B cell (primary cell): Measurements from ENCODE around the gene RGS11. TPM values are rescaled to one million over a fixed set of nuclear protein-coding genes. Genes with fewer than 3 reads are reported as not detected.

Source experiments
- ATAC-seq: fragments of 200-7000 bp; cut with Tn5 transposase; one replicate; pipeline ENCODE4 v1.10.0; 2021; ENCODE audit warnings: low read depth, mild to moderate bottlenecking, moderate number of reproducible peaks, moderate library complexity
- CTCF ChIA-PET: fragments of 350-600 bp; sonication (Branson Sonifier 250); formaldehyde crosslinking; loops from one replicate; lab custom pipeline; 2021; ENCODE audit warnings: antibody characterized with exemption, inconsistent platforms; lab: Charles Lee
- POLR2A ChIA-PET: fragments of 350-600 bp; sonication (Branson Sonifier 250); formaldehyde crosslinking; loops from one replicate; lab custom pipeline; 2021; ENCODE audit warnings: antibody characterized with exemption; lab: Charles Lee
- DNase-seq: peaks from one replicate; pipeline ENCODE4 v3.0.0; 2013
- H2AFZ ChIP-seq: 2 replicates; pipeline ENCODE4 v1.6.1; 2012; ENCODE audit warnings: mild to moderate bottlenecking, low read depth, low read length; ENCODE audit not compliant: insufficient read depth, poor library complexity, severe bottlenecking
- H3K27ac ChIP-seq, 2 donors: 1 replicate in 1 of 2; 2 replicates in 1 of 2; pipeline ENCODE4 v1.5.1; 2012 to 2013; ENCODE audit warnings: low read length in 2 of 2, mild to moderate bottlenecking in 2 of 2, moderate library complexity in 1 of 2
- H3K27me3 ChIP-seq, 4 experiments: fragments of 200-600 bp in 1 of 4; sonication (generic) in 1 of 4; replicated peaks in 1 of 4; 1 replicate in 2 of 4; 2 replicates in 2 of 4; pipeline versions ENCODE4 v1.6.1 to v1.7.0; 2013 to 2016; ENCODE audit warnings: low read length in 3 of 4, mild to moderate bottlenecking in 2 of 4, mixed read lengths in 1 of 4, moderate library complexity in 1 of 4; ENCODE audit not compliant: insufficient read depth in 4 of 4, control insufficient read depth in 3 of 4; ENCODE audit errors: control extremely low read depth in 1 of 4
- H3K36me3 ChIP-seq, 2 experiments: replicated peaks in 1 of 2; 1 replicate in 1 of 2; 2 replicates in 1 of 2; pipeline versions ENCODE4 v1.6.1 to v1.7.1; 2013; ENCODE audit warnings: low read length in 1 of 2; ENCODE audit not compliant: insufficient read depth in 2 of 2, control insufficient read depth in 1 of 2; ENCODE audit errors: control extremely low read depth in 1 of 2, extremely low read depth in 1 of 2
- H3K4me1 ChIP-seq, 2 donors: fragments of 200-600 bp in 1 of 2; sonication (generic) in 1 of 2; 1 replicate in 1 of 2; 2 replicates in 1 of 2; pipeline versions ENCODE4 v1.5.1 to v1.6.1; 2013 to 2017; ENCODE audit warnings: low read length in 2 of 2; ENCODE audit not compliant: control insufficient read depth in 2 of 2, insufficient read depth in 2 of 2
- H3K4me2 ChIP-seq: replicated peaks from 2 replicates; pipeline ENCODE3; 2012; ENCODE audit warnings: mild to moderate bottlenecking, low read depth, low read length; ENCODE audit not compliant: poor library complexity, severe bottlenecking
- H3K4me3 ChIP-seq, 5 experiments: fragments of 200-600 bp in 1 of 5; sonication (generic) in 1 of 5; 1 replicate in 3 of 5; 2 replicates in 2 of 5; pipeline versions ENCODE4 v1.5.1 to v1.7.0; 2011 to 2016; ENCODE audit warnings: low read length in 4 of 5, mild to moderate bottlenecking in 4 of 5, low read depth in 2 of 5, control low read depth in 1 of 5, moderate library complexity in 1 of 5; ENCODE audit not compliant: insufficient read depth in 1 of 5; ENCODE audit errors: control extremely low read depth in 1 of 5, extremely low read depth in 1 of 5
- H3K79me2 ChIP-seq: fragments of 200-600 bp; sonication (generic); one replicate; pipeline ENCODE4 v1.6.0; 2016; ENCODE audit warnings: low read length; ENCODE audit not compliant: control insufficient read depth, insufficient read depth
- H3K9ac ChIP-seq: fragments of 200-600 bp; sonication (generic); 2 replicates; pipeline ENCODE4 v1.6.1; 2017; ENCODE audit warnings: mild to moderate bottlenecking, low read length, moderate library complexity
- H3K9me3 ChIP-seq, 3 donors: one replicate each; pipeline versions ENCODE4 v1.6.1 to v1.7.1; 2013; ENCODE audit warnings: low read length in 2 of 3; ENCODE audit not compliant: control insufficient read depth in 2 of 3, insufficient read depth in 1 of 3; ENCODE audit errors: control extremely low read depth in 1 of 3
- H4K20me1 ChIP-seq: 2 replicates; pipeline ENCODE4 v1.6.0; 2012; ENCODE audit warnings: mild to moderate bottlenecking, low read length; ENCODE audit not compliant: insufficient read depth, control insufficient read depth, poor library complexity, severe bottlenecking
- H3K27ac Mint-ChIP-seq: one replicate; pipeline ENCODE4 v1.8.0; 2021; ENCODE audit warnings: mixed read lengths
- H3K27me3 Mint-ChIP-seq: one replicate; pipeline ENCODE4 v1.8.0; 2021; ENCODE audit warnings: mixed read lengths
- H3K4me1 Mint-ChIP-seq: one replicate; pipeline ENCODE4 v1.8.0; 2021; ENCODE audit warnings: mixed read lengths
- H3K4me3 Mint-ChIP-seq: one replicate; pipeline ENCODE4 v1.8.0; 2021; ENCODE audit warnings: mixed read lengths
- H3K9me3 Mint-ChIP-seq: one replicate; pipeline ENCODE4 v1.8.0; 2022; ENCODE audit warnings: mixed read lengths; ENCODE audit not compliant: insufficient read depth
- EZH2 ChIP-seq: IDR thresholded peaks from 2 replicates; pipeline ENCODE4 v1.6.1; 2012; ENCODE audit warnings: borderline replicate concordance, low read depth, mild to moderate bottlenecking, moderate library complexity, low read length; ENCODE audit not compliant: insufficient read depth, poor library complexity, severe bottlenecking
- WGBS: methylation state at CpG from one replicate; pipeline ENCODE4 v1.1.5; 2013; ENCODE audit warnings: missing lambda C conversion rate; ENCODE audit not compliant: insufficient coverage; 5-methylcytosine and 5-hydroxymethylcytosine counted together
- intact Hi-C: fragments of 100-400 bp; cut with micrococcal nuclease; formaldehyde crosslinking; loops from one replicate; pipeline ENCODE4 v1.10.0; 2022
- polyA plus RNA-seq: library from polyadenylated mRNA; depleted of rRNA; stranded (reverse); fragments of >200 nt; gene quantifications from 2 replicates; pipeline ENCODE4 v1.2.3, GENCODE V29; 2012
- total RNA-seq, 2 donors: library from RNA; stranded (reverse); fragments of 120-200 nt in 1 of 2; gene quantifications; 1 replicate in 1 of 2; 2 replicates in 1 of 2; pipeline versions ENCODE4 v1.2.3 to v1.2.4, GENCODE V29; 2013 to 2022
- TF ChIP-seq, protein P1 (sequence below): fragments of 200-600 bp; IDR thresholded peaks from one replicate; pipeline ENCODE4 v1.8.0; 2022; ENCODE audit warnings: antibody characterized with exemption, mild to moderate bottlenecking

Gene RGS11
- total and polyA plus RNA-seq, 2 donors (not counting 1 experiment from before 2014, with no cell fraction given), result 0.39 TPM; not detected in 1

DNA sequence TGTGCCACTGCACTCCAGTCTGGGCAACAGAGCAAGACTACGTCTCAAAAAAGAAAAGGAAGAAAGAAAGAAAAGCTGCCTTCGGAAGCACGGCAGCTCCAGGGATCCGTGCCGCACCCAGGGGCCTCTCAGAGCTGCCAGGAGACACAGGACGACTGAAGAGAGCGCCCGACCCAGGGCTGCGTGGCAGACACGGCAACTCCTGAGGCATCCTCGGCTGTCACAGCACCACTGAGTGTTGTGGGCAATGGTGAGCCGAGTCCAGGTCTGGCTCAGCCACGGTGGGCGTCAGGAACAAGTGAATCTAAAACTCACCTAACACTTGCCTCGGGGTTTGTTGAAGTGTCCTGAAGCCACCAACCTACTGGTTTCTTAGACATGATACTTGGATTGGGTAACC is 36.0 kb upstream of the RGS11 start:
- ATAC-seq (no peak), DNase-seq (no peak)
- H3K36me3 ChIP-seq, result peaks cover 1 to 45% of the 10 kb centered on the region in 2 experiments
- Mint-ChIP-seq H3K27me3 (no peaks in the 10 kb centered on the region), H3K27ac (no peak overlapping the region), H3K9me3 (no peaks in the 10 kb centered on the region), H3K4me3 (no peak overlapping the region), H3K4me1 (peaks cover 6% of the 10 kb centered on the region)
- no peaks in the 10 kb centered on the region for H3K27me3 ChIP-seq
- 98% methylated on average over 15 of the region's 15 CpGs for WGBS
- H3K9me3 ChIP-seq, result no peaks in the 10 kb centered on the region
- ChIA-PET CTCF (no interaction called here), POLR2A (no interaction called here)
- intact Hi-C loops, result no loop called here
- no peak overlapping the region for H3K4me3 ChIP-seq
- TF ChIP-seq, protein P1, sequence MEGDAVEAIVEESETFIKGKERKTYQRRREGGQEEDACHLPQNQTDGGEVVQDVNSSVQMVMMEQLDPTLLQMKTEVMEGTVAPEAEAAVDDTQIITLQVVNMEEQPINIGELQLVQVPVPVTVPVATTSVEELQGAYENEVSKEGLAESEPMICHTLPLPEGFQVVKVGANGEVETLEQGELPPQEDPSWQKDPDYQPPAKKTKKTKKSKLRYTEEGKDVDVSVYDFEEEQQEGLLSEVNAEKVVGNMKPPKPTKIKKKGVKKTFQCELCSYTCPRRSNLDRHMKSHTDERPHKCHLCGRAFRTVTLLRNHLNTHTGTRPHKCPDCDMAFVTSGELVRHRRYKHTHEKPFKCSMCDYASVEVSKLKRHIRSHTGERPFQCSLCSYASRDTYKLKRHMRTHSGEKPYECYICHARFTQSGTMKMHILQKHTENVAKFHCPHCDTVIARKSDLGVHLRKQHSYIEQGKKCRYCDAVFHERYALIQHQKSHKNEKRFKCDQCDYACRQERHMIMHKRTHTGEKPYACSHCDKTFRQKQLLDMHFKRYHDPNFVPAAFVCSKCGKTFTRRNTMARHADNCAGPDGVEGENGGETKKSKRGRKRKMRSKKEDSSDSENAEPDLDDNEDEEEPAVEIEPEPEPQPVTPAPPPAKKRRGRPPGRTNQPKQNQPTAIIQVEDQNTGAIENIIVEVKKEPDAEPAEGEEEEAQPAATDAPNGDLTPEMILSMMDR, result no peak
- no peak for TF ChIP-seq EZH2
- H3K79me2 ChIP-seq, result peaks cover 61% of the 10 kb centered on the region
- no peaks in the 10 kb centered on the region for H3K4me1 ChIP-seq
- no peak overlapping the region for H3K9ac ChIP-seq
- no peak overlapping the region for H2AFZ ChIP-seq
- H3K4me2 ChIP-seq, result no peak overlapping the region
- H3K27ac ChIP-seq, result no peak overlapping the region
- H4K20me1 ChIP-seq, result peaks cover 61% of the 10 kb centered on the region

GRCh38 chr16:309476-309875 is 33.7 kb upstream of the RGS11 start:
- H3K27ac Mint-ChIP-seq, result no peak overlapping the region
- H3K36me3 ChIP-seq, result peaks cover 1 to 47% of the 10 kb centered on the region in 2 experiments
- WGBS, result 55% methylated on average over 7 of the region's 7 CpGs
- H3K4me3 Mint-ChIP-seq, result no peak overlapping the region
- intact Hi-C loops, result no loop called here
- H4K20me1 ChIP-seq, result peaks cover 45% of the 10 kb centered on the region
- peaks cover 2% of the 10 kb centered on the region for H3K4me1 Mint-ChIP-seq
- no peaks in the 10 kb centered on the region for H3K27me3 ChIP-seq
- H3K27me3 Mint-ChIP-seq, result no peaks in the 10 kb centered on the region
- H3K9me3 Mint-ChIP-seq, result no peaks in the 10 kb centered on the region
- H3K9ac ChIP-seq, result no peak overlapping the region
- no peak for ATAC-seq
- no peak overlapping the region for H2AFZ ChIP-seq
- peaks cover 45% of the 10 kb centered on the region for H3K79me2 ChIP-seq
- no peak for DNase-seq
- no peak for TF ChIP-seq EZH2
- TF ChIP-seq, protein P1, result no peak
- ChIA-PET CTCF (interaction anchor here (0.7 to 1.2 kb wide), 2 partner anchors 90 to 203 kb away, joined by 4 to 5 read pairs; no protein-coding TSS in a partner anchor), POLR2A (no interaction called here)
- no peak overlapping the region for H3K27ac ChIP-seq
- H3K4me1 ChIP-seq, result no peaks in the 10 kb centered on the region
- no peak overlapping the region for H3K4me2 ChIP-seq
- H3K4me3 ChIP-seq, result no peak overlapping the region
- H3K9me3 ChIP-seq, result no peaks in the 10 kb centered on the region
